ENCODE measurements around the gene KCNQ1OT1. TPM values are rescaled to one million over a fixed set of nuclear protein-coding genes. Genes with fewer than 3 reads are reported as not detected.

Gene KCNQ1OT1
- total and polyA plus RNA-seq, 4 donors: 0.05 to 4.9 (median 0.61) TPM

DNA sequence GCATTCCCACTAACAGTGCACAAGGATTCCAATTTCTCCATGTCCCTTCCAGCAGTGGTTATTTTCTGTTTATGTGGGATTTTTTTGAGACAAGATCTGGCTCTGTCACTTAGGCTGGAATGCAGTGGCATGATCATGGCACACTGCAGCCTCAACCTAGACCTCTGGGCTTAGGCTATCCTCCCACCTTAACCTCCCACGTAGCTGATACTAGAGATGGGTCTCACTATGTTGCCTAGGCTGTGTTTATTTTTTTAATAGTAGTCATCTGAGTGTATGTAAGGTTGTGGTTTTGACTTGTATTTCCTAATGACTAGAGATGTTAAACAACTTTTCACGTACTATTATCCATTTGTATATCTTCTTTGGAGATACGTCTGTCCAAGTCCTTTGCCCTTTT is 74.6 kb downstream of the KCNQ1OT1 start (continued):
- TF ChIP-seq YY1 (IDR thresholded peaks at IDR 0.05) (no peak), JUND (IDR thresholded peaks at IDR 0.05) (no peak), FOXA2 (IDR thresholded peaks at IDR 0.05) (no peak)
- TF ChIP-seq, protein P1, sequence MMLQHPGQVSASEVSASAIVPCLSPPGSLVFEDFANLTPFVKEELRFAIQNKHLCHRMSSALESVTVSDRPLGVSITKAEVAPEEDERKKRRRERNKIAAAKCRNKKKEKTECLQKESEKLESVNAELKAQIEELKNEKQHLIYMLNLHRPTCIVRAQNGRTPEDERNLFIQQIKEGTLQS (IDR thresholded peaks at IDR 0.05): no peak

DNA sequence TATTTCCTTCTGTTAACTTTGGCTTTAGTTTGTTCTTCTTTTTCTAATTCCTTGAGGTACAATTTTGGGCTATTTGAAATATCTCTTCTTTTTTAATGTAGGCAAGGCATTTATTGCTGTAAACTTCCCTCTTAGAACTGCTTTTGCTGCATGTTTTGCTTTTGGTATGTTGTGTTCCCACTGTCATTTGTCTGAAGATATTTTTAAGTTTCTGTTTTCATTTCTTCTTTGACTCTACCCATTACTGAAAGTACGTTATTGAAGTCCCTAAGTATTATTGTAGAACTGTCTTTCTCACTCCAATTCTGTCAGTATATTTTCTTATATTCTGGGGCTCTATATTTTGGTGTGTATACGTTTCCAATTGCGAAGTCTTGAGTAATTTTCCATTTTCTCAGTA is 77.9 kb downstream of the KCNQ1OT1 start:
- TF ChIP-seq FOXA2 (IDR thresholded peaks at IDR 0.05) (no peak), HNF4A (conservative IDR thresholded peaks at IDR 0.05) (no peak), HNF4G (IDR thresholded peaks at IDR 0.05) (no peak), RXRA (IDR thresholded peaks at IDR 0.05) (no peak), TAF1 (conservative IDR thresholded peaks at IDR 0.05) (no peak), YY1 (IDR thresholded peaks at IDR 0.05) (no peak), NR2F2 (IDR thresholded peaks at IDR 0.05) (no peak), EGR1 (IDR thresholded peaks at IDR 0.05; ENCODE audit: low read depth in 2 of 2) (no peak), SP1 (IDR thresholded peaks at IDR 0.05) (no peak), RAD21 (IDR thresholded peaks at IDR 0.05) (no peak), FOXA1 (IDR thresholded peaks at IDR 0.05) (no peak), JUND (IDR thresholded peaks at IDR 0.05) (no peak), GABPA (IDR thresholded peaks at IDR 0.05 in 1 of 2, conservative IDR thresholded peaks at IDR 0.05 in 1 of 2) (no peak)
- TF ChIP-seq, protein P2, sequence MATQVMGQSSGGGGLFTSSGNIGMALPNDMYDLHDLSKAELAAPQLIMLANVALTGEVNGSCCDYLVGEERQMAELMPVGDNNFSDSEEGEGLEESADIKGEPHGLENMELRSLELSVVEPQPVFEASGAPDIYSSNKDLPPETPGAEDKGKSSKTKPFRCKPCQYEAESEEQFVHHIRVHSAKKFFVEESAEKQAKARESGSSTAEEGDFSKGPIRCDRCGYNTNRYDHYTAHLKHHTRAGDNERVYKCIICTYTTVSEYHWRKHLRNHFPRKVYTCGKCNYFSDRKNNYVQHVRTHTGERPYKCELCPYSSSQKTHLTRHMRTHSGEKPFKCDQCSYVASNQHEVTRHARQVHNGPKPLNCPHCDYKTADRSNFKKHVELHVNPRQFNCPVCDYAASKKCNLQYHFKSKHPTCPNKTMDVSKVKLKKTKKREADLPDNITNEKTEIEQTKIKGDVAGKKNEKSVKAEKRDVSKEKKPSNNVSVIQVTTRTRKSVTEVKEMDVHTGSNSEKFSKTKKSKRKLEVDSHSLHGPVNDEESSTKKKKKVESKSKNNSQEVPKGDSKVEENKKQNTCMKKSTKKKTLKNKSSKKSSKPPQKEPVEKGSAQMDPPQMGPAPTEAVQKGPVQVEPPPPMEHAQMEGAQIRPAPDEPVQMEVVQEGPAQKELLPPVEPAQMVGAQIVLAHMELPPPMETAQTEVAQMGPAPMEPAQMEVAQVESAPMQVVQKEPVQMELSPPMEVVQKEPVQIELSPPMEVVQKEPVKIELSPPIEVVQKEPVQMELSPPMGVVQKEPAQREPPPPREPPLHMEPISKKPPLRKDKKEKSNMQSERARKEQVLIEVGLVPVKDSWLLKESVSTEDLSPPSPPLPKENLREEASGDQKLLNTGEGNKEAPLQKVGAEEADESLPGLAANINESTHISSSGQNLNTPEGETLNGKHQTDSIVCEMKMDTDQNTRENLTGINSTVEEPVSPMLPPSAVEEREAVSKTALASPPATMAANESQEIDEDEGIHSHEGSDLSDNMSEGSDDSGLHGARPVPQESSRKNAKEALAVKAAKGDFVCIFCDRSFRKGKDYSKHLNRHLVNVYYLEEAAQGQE (IDR thresholded peaks at IDR 0.05): no peak
- TF ChIP-seq, protein P3, sequence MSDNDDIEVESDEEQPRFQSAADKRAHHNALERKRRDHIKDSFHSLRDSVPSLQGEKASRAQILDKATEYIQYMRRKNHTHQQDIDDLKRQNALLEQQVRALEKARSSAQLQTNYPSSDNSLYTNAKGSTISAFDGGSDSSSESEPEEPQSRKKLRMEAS (IDR thresholded peaks at IDR 0.05): no peak
- TF ChIP-seq, protein P1 (IDR thresholded peaks at IDR 0.05): no peak
- TF ChIP-seq, protein P4, sequence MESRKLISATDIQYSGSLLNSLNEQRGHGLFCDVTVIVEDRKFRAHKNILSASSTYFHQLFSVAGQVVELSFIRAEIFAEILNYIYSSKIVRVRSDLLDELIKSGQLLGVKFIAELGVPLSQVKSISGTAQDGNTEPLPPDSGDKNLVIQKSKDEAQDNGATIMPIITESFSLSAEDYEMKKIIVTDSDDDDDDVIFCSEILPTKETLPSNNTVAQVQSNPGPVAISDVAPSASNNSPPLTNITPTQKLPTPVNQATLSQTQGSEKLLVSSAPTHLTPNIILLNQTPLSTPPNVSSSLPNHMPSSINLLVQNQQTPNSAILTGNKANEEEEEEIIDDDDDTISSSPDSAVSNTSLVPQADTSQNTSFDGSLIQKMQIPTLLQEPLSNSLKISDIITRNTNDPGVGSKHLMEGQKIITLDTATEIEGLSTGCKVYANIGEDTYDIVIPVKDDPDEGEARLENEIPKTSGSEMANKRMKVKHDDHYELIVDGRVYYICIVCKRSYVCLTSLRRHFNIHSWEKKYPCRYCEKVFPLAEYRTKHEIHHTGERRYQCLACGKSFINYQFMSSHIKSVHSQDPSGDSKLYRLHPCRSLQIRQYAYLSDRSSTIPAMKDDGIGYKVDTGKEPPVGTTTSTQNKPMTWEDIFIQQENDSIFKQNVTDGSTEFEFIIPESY (IDR thresholded peaks at IDR 0.05): no peak
- TF ChIP-seq, protein P5, sequence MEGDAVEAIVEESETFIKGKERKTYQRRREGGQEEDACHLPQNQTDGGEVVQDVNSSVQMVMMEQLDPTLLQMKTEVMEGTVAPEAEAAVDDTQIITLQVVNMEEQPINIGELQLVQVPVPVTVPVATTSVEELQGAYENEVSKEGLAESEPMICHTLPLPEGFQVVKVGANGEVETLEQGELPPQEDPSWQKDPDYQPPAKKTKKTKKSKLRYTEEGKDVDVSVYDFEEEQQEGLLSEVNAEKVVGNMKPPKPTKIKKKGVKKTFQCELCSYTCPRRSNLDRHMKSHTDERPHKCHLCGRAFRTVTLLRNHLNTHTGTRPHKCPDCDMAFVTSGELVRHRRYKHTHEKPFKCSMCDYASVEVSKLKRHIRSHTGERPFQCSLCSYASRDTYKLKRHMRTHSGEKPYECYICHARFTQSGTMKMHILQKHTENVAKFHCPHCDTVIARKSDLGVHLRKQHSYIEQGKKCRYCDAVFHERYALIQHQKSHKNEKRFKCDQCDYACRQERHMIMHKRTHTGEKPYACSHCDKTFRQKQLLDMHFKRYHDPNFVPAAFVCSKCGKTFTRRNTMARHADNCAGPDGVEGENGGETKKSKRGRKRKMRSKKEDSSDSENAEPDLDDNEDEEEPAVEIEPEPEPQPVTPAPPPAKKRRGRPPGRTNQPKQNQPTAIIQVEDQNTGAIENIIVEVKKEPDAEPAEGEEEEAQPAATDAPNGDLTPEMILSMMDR (IDR thresholded peaks at IDR 0.05; ENCODE audit: low read depth, low read length, missing input control): no peak
- Histone ChIP-seq H3K4me3 (ENCODE audit: low read depth in 1 of 3, low read length in 3 of 3) (no peak overlapping the region), H3K36me3 (ENCODE audit: control insufficient read depth in 4 of 4, insufficient read depth in 3 of 4, low read depth in 1 of 4, low read length in 3 of 4) (no peaks in the 10 kb centered on the region), H3K4me1 (ENCODE audit: control insufficient read depth in 4 of 4, insufficient read depth in 4 of 4, low read length in 3 of 4) (no peaks in the 10 kb centered on the region), H3K9ac (ENCODE audit: low read depth in 1 of 2, low read length in 2 of 2) (no peak overlapping the region), H3K27ac (ENCODE audit: low read depth in 1 of 2, low read length in 2 of 2) (no peak overlapping the region), H3K27me3 (ENCODE audit: control insufficient read depth in 4 of 4, insufficient read depth in 4 of 4, low read length in 3 of 4) (no peaks in the 10 kb centered on the region), H3K9me3 (ENCODE audit: control insufficient read depth in 4 of 4, low read length in 3 of 4) (peaks cover 0 to 2% (median 0%) of the 10 kb centered on the region in 4 donors)
- no peak for DNase-seq (ENCODE audit: low spot score)
- 26% methylated on average over 3 of the region's 3 CpGs for WGBS
